HS-27A (cell line): ENCODE measurements around the gene IGF2BP3.

ENCODE experiments used
- DNase-seq: peaks from one replicate; pipeline ENCODE4 v3.0.0-alpha.2; 2012; ENCODE audit warnings: low read depth, missing footprints

Gene IGF2BP3

GRCh38 chr7:23377134-23377533, 93.2 kb downstream of the IGF2BP3 start:
- DNase-seq: no peak

DNA sequence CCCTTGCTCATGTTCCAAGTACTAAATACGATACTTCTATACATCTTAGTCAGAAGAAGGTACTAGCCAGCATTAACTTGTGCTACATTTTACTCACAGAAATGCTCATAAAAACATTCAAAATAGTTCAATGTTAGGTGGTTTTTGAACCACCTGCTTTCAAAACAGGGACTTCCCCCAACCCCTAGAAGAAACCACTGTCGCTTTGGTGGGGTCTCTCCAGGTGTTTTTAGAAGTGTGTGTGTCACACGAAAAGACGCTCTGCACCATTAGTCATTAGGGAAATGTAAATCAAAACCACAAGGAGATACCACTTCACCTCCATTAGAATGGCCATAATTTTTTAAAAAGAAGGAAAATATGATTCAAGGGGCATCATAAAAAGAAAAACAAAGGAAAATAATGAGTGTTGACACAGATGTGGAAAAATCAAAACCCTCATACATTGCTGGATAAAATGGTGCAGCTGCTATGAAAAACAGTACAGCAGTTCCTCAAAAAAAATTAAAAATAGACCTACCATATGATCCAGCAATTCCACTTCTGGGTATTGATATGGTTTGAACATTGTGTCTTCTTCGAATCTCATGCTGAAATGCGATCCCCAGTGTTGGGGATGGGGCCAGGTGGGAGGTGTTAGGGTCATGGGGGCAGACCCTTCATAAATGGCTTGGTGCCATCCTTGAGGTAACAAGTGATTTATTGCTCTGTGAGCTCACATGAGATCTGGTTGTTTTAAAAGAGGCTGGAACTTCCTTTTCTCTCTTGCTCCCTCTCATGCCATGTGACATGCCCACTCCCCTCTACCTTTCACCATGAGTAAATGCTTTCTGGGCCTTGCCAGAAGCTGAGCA, 96.9 kb downstream of the IGF2BP3 start:
- no peak for DNase-seq

DNA sequence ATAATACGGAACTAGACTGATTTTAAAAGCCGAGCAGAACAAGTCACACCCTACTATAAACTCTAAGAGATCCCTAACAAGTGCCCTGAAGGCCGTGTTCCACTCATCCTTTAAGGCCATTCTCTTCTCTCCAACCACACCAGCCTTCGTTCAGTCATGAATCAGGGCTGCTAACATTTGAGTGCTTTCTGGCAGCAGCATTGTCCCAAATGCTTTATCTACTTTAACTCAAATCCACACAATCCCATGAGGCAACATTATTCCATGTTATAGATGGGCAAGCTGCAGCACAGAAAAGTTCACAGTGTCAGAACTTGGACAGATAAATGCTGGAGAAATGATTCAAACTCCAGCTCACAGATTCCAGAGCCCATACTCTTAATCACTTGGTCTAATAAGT, 97.7 kb downstream of the IGF2BP3 start:
- no peak for DNase-seq

DNA sequence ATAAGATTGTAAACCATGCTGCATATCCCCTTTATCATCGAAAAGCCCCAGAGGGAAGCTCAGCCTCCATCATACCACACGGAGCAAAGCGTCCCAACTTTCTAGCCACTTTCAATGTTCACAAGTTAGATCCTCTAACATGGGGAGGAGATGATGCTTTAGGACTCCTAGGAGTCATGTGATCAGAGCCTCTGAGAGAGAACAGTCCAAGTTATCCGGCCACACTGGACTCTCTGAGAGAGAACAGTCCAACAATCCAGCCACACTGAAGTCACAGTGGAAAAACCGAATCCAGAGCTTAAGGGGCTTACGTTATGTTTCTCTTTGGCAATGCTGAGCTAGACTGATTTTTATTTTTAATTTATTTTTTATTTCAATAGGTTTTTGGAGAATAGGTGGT, 98.6 kb downstream of the IGF2BP3 start:
- DNase-seq: no peak

DNA sequence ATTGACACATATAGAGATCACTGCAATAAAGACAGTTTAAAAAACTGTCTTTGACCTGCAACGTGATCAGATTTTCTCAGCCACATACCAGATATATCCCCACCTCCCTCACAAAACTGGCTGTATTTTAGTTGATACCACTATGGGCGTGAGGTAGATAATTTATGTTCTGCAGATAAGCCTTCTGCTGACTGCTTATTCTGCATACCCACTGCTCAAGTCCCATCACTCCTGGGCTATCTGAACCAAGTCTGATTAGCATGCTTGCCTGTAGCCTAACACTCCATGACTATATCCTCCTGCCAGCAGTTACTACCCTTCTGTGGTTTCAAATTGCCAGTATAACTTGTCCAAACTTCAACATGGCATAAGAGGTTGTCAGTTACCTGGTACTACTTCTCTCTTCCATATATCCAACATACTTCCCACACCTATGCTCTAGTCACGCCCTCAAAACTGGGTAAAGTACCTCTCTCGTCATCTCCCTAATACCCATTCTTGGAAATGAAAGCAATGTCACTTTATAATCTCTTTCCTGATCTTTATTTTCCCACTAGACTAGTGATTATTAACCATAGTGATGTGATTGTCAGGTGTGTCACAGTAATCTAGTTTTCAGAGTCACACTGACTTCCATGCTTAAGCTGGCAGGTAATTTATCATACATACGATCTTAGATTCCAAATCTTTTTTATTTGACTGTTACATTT, 100.4 kb downstream of the IGF2BP3 start:
- no peak for DNase-seq

GRCh38 chr7:23369100-23369499, 101.2 kb downstream of the IGF2BP3 start:
- DNase-seq: no peak

GRCh38 chr7:23358152-23358674, 112.1 kb downstream of the IGF2BP3 start:
- no peak for DNase-seq

DNA sequence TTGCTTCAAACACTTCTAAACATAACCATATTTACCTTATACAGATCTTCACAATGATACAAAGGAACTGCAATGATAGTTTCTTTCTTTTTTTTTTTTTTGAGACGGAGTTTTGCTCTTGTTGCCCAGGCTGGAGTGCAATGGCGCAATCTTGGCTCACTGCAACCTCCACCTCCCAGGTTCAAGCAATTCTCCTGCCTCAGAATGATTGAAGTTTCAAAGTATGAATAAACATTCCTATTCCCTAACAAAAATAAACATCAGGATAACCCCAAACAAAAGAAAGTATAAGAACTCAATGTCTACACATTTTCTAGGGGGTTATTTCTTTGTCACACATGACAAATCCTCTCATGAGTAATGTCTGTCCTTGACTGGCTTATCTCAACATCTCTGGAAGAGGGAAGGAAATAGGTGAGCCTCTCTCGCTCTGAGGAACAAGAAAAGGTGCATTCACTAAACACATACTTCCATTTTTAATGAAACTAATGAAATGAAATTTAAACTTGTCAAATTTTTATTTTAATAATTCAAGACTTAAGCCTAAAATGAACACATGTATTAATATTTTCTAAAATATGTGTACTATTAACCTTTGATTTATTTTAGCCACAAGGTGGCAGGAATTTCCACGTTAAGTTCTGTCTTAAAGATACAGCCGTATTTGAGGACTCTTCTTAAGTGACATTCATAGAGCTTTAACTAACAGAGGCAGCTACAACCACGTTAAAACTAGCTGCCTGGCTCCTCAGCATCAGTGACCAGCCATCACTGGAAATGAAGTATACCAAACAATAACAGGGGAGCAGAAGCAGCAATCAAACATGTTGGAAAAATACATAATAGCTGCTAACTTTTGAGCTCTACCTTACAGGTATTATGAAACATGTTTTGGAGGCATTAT, 112.8 kb downstream of the IGF2BP3 start:
- no peak for DNase-seq

- no peak for DNase-seq
Measured at GRCh38 chr7:23356726-23357125, 113.6 kb downstream of the IGF2BP3 start.

GRCh38 chr7:23356168-23356567, 114.1 kb downstream of the IGF2BP3 start:
- DNase-seq: no peak

GRCh38 chr7:23353172-23353571, 117.1 kb downstream of the IGF2BP3 start:
- no peak for DNase-seq

GRCh38 chr7:23350466-23350865, 119.8 kb downstream of the IGF2BP3 start:
- no peak for DNase-seq

- DNase-seq: peak; percentile 20
Measured at GRCh38 chr7:23349484-23350157, 120.7 kb downstream of the IGF2BP3 start.

DNA sequence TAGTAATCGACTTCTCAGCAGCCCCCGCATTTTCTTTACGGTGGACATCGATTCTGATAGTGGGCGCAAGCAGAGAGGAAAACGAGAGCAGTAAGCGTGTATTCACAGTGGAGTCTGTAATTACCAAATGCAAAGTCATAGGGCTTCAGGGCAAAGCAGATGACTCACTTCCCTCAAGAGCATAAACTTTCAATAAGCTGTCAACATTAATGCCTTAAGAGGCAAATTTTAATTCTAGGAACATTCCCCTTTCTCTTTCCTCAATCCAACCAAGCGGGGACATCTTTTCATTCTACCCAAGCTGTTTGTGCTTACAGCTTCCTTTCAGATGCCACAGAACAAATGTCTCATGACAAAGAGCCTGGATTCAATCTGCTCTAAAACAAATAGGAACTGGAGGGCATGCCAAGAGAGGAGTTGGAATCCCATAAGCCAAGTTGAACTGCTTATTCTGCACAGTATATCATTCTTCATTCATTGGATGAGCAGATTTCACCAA, 122.6 kb downstream of the IGF2BP3 start:
- DNase-seq: no peak

DNA sequence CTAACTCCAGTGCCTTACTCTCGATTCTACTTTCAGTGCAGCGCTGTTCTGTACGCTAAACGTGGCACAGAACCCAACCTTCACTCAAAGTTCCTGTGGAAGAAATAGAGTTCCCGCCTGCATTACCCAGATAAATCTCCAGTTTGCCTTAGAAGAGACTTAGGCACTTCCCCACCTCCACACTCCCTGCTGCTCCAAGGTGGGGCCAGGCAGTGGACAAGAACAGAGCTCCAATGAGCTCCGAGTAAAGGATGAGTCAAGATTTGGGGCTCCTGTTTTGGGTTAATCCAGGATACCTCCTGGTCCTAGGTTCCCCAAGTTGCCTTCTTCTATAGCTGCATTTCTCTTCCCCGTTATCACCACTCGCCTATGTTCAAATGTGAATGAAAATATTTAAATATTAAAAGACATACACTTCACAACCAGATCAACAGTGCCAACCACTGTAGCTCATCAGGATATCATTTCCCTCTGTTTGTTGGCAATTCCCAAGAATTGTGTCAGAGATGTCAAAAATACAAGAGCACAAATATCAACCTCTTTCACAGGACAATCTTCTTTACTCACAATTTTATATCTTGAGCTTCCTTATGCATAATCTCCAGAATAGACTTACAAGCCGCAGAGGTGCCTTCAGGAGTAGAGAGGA, 123.1 kb downstream of the IGF2BP3 start:
- DNase-seq: no peak

DNA sequence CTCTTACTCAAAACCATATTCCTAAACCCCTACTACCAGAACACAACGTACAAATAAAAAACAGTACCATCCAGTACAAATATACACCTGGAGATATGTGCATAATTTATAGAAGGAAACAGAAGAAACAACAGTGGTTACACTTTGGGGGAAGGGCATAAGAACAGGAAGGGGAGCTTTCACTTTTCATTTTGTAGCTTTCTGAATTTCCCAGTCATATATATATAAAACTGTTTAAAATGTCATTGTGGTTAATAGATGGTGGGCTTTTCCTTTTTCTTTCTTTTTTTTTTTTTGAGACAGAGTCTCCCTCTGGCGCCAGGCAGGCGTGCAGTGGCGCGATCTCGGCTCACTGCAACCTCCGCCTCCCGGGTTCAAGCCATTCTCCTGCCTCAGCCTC, 124.0 kb downstream of the IGF2BP3 start:
- DNase-seq: no peak

- no peak for DNase-seq
Measured at GRCh38 chr7:23345601-23346000, 124.7 kb downstream of the IGF2BP3 start.

GRCh38 chr7:23343806-23344475, 126.3 kb downstream of the IGF2BP3 start:
- DNase-seq: no peak

DNA sequence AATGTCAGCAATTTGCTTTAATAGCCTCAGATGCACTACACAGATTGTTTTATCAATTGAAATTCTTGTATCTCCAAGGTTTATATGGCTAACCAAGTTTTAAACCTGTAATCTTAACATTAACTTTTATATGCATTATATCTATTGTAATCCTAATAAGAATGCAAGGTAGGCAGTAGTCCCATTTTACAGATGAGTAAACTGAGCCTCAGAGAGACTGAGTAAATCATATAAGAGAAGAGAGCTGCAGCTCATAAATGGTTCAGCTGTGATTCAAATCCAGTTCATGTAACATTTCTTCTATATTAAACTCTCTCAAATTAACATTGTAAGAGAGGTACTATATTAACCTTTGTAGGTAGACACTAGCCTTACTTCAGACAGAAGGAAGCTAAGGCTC, 127.2 kb downstream of the IGF2BP3 start:
- DNase-seq: no peak

GRCh38 chr7:23341846-23342598, 128.3 kb downstream of the IGF2BP3 start:
- no peak for DNase-seq
